GM18909 (cell line): ENCODE measurements around the gene SNX33.
A peak's percentile ranks its signal among the peaks of the same experiment; 100 is the strongest.
"Not testable (repeated sequence)": the region's sequence is repeated elsewhere in the genome, so short reads cannot be mapped to it uniquely, and the experiment has no call there.

Source experiments
- ATAC-seq: cut with Tn5 transposase; IDR thresholded peaks from one replicate; pipeline ENCODE4 v1.9.1; 2021; ENCODE audit warnings: mild to moderate bottlenecking; ENCODE audit not compliant: unreplicated experiment, poor library complexity

The SNX33 gene

GRCh38 chr15:75647370-75648155 is at the start of gene SNX33:
TSS of gene SNX33 (plus strand) at chr15:75647912. CDS start at chr15:75649103, 1,191 bp downstream.
- no peak for ATAC-seq

- ATAC-seq, result no peak
These were observed 49.4 kb upstream of the SNX33 start for GRCh38 chr15:75598361-75598760.

DNA sequence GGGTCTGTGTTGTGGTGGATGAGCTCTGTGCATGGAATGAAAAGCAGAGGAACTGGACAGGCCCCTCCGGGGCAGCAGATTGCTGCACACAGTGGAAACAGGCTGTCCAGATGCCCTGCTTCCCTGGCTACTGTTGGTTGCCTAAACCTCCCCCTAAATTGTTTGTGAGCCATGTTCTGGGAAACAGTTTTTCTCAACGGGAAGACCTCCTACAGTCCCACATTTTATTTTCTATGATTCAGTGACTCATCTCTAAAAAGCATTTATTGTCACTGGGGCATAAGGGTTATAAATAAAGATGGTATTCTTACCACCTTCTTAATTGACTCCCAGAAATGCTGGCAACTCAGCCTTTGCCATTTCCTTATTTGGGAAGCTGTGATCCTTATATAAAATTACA is 48.3 kb upstream of the SNX33 start:
- no peak for ATAC-seq

DNA sequence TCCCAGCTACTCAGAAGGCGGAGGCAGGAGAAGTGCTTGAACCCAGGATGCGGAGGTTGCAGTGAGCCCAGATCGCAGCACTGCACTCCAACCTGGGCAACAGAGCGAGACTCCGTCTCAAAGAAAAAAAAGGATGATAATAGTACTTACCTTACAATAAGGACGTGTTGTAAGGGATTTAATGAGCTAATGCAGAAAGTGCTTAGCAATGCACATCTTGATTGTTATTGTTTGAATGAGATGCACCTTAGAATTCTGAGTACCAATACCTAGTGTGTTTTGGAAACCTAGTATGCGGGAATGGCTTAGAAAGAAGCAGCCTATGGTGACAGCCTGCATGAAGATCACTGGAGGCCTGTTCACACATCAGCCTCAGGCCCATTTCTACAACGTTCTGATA is 41.7 kb upstream of the SNX33 start:
- ATAC-seq, result no peak

- no peak for ATAC-seq
These were observed 40.7 kb upstream of the SNX33 start for GRCh38 chr15:75606711-75607699.

- ATAC-seq, result no peak
These were observed 30.9 kb upstream of the SNX33 start for GRCh38 chr15:75616766-75617165.

- ATAC-seq, result no peak
These were observed 27.5 kb upstream of the SNX33 start for GRCh38 chr15:75620058-75620820.

GRCh38 chr15:75620841-75621391 is 26.8 kb upstream of the SNX33 start:
- ATAC-seq, result no peak

GRCh38 chr15:75622505-75622904 is 25.2 kb upstream of the SNX33 start:
- ATAC-seq, result no peak

- ATAC-seq, result peak; percentile 83
These were observed 22.0 kb upstream of the SNX33 start, which contains the start of gene SNUPN for GRCh38 chr15:75625542-75626347. TSS of gene SNUPN (minus strand) at chr15:75625725. CDS start at chr15:75621051, 4,674 bp downstream.

- ATAC-seq, result no peak
These were observed 15.8 kb upstream of the SNX33 start for GRCh38 chr15:75631935-75632334.

- ATAC-seq, result not testable (repeated sequence)
These were observed 13.8 kb upstream of the SNX33 start for GRCh38 chr15:75633922-75634321.

GRCh38 chr15:75636026-75636425 is 11.7 kb upstream of the SNX33 start:
- no peak for ATAC-seq

DNA sequence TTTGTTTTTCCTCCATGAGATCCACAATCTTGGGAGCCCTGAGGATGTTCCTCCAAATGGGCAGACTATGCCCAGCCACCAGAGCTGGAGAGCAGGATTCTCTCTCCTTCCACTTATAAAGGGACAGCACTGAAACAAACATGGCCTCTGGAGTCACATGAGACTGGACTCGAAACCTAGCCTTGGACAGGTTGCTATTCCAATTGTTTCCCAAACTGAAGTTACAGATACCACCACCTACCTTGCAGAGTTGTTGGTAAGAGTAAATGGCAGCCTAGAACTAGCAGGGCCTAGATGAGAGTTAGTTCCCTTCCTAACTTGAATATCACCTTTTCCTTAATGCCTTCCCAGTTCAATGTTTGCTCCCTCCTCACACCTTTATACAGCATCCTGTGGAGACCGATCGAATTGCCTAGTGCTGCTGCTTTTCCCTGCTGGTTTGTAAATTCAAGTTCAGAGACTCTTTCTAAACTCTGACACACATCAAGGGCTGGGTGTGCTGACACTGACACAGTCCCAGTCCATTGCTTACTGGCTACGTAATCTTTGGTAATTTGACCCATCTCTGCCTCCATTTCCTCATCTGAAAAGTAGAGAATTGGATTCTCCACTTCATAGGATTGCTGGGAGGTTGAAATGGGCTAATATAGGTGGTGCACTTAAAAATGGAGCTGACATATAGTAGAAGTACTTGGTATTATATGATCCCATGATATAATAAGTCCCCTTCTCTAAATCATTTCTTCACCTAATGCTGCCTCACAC is 10.3 kb upstream of the SNX33 start:
- ATAC-seq, result no peak

DNA sequence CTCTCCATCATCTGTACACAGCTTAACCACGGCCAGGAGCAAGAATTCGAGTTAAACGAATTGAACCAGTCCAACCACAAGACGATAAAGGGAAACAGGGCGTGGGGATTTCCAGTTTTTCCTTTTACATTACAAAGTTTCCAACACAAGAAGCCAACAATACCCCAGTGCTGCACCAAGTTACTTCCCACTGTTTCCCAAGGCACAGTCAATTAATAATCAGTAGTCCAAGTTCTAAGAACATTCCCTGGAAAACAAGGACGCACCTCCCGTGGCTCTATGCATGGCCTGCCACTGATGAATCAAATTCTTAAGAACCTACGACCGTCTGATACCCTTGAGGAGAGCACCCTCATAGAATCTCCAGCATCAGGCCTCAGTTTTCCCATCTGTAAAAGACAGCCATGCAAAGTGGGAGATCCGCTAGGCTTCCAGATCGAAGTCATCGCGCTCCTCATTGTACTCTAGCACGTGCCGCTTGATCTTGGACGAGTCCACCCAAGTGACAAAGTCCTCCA is 8.5 kb upstream of the SNX33 start:
- no peak for ATAC-seq

GRCh38 chr15:75639709-75640482 is 7.8 kb upstream of the SNX33 start, which contains the start of gene IMP3:
TSS of gene IMP3 (minus strand) at chr15:75640224. CDS start at chr15:75640168, 56 bp downstream.
- peak; percentile 91 for ATAC-seq

DNA sequence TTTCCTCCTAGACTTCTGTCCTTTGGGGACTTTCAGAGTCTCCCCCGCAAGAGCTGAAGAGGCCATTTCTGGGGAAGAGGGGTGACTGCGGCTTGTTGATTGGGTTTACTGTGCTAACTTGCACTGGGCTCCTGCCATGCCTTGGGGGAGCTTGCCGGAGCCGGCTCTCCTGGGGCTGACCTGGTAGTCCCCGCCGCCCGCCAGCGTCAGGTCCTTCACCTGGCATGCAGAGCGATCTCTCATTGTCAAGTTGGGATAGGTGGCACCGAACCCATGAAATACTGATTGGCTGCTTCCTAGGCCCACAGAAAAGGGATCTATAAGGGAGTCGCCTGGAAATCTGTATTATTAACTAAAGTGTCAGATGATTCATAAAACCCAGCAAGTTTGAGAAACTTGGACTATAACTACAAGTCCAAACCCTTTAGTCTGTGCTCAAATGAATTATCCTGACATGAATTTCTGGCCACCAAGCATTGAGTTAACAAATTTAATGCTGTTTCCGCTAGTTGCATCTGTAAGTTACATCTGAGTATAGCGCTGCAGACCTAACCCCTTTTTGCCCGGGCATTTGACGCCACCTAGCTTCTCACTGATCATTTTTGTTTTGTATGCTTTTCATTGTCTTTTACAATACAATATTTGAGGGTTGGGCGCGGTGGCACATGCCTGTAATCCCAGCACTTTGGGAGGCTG is 7.1 kb upstream of the SNX33 start:
- peak; percentile 31 for ATAC-seq
